DMS 273 (cell line): Measurements from ENCODE around the gene GRIN3A.
"Not testable (repeated sequence)": the region's sequence is repeated elsewhere in the genome, so short reads cannot be mapped to it uniquely, and the experiment has no call there.

ENCODE experiments used
- DNase-seq: peaks from one replicate; lab custom pipeline; 2025; ENCODE audit not compliant: unreplicated experiment; lab: John Stamatoyannopoulos, UW

The GRIN3A gene

GRCh38 chr9:101635473-101635872, 103.0 kb downstream of the GRIN3A start:
- peak; percentile 5 for DNase-seq

- DNase-seq: no peak
These were observed 103.6 kb downstream of the GRIN3A start for GRCh38 chr9:101634741-101635409.

GRCh38 chr9:101632611-101633010, 105.8 kb downstream of the GRIN3A start:
- no peak for DNase-seq

- DNase-seq: no peak
These were observed 106.6 kb downstream of the GRIN3A start for GRCh38 chr9:101631892-101632291.

- no peak for DNase-seq
These were observed 108.8 kb downstream of the GRIN3A start for GRCh38 chr9:101629636-101630035.

GRCh38 chr9:101628173-101628572, 110.3 kb downstream of the GRIN3A start:
- DNase-seq: peak; percentile 5

GRCh38 chr9:101626295-101626694, 112.2 kb downstream of the GRIN3A start:
- DNase-seq: no peak

GRCh38 chr9:101625876-101626275, 112.6 kb downstream of the GRIN3A start:
- DNase-seq: no peak

- DNase-seq: no peak
These were observed 118.0 kb downstream of the GRIN3A start for GRCh38 chr9:101620452-101620851.

GRCh38 chr9:101618698-101619097, 119.7 kb downstream of the GRIN3A start:
- DNase-seq: no peak

GRCh38 chr9:101605547-101605946, 132.9 kb downstream of the GRIN3A start:
- DNase-seq: no peak

- no peak for DNase-seq
These were observed 134.2 kb downstream of the GRIN3A start for GRCh38 chr9:101604296-101604695.

GRCh38 chr9:101601904-101602765, 136.3 kb downstream of the GRIN3A start:
- peak; percentile 83 for DNase-seq

- no peak for DNase-seq
These were observed 143.7 kb downstream of the GRIN3A start, which contains the start of gene PPP3R2 for GRCh38 chr9:101594796-101595195. Gene PPP3R2, minus strand, starts transcription at chr9:101594969. Its CDS starts 48 bp downstream, at chr9:101594921.

GRCh38 chr9:101593345-101593744, 145.1 kb downstream of the GRIN3A start:
- no peak for DNase-seq

- no peak for DNase-seq
These were observed 145.7 kb downstream of the GRIN3A start for GRCh38 chr9:101592788-101593187.

- no peak for DNase-seq
These were observed 146.5 kb downstream of the GRIN3A start for GRCh38 chr9:101591787-101592446.

- DNase-seq: peak; percentile 51
These were observed 147.5 kb downstream of the GRIN3A start for GRCh38 chr9:101590901-101591300.

GRCh38 chr9:101590074-101590473, 148.4 kb downstream of the GRIN3A start:
- not testable (repeated sequence) for DNase-seq

GRCh38 chr9:101587332-101588043, 151.0 kb downstream of the GRIN3A start:
- no peak for DNase-seq

- no peak for DNase-seq
These were observed 151.8 kb downstream of the GRIN3A start for GRCh38 chr9:101586651-101587050.
